H1 (cell line): Measurements from ENCODE around the gene C22orf23. TPM values are rescaled to one million over a fixed set of nuclear protein-coding genes. Genes with fewer than 3 reads are reported as not detected.

ENCODE experiments used
- CTBP2 ChIP-seq: IDR thresholded peaks from 2 replicates; pipeline ENCODE4 v1.7.0; 2011; ENCODE audit warnings: borderline replicate concordance, mild to moderate bottlenecking, moderate library complexity, mixed read lengths, low read length; ENCODE audit not compliant: insufficient read depth, insufficient read length
- HDAC2 ChIP-seq, 2 experiments: fragments of 300-600 bp in 1 of 2; sonication (generic) in 1 of 2; IDR thresholded peaks; 2 replicates each; pipeline ENCODE4 v1.6.1; 2011 to 2012; ENCODE audit warnings: low read depth in 2 of 2, low read length in 2 of 2, mild to moderate bottlenecking in 2 of 2, moderate library complexity in 2 of 2, borderline replicate concordance in 1 of 2, inconsistent platforms in 1 of 2
- MAFK ChIP-seq: IDR thresholded peaks from 2 replicates; pipeline ENCODE4 v1.6.1; 2012; ENCODE audit warnings: low read depth, mild to moderate bottlenecking, improper control_type of control experiment, low read length
- polyA plus RNA-seq, 7 experiments: library from polyadenylated mRNA; depleted of rRNA in 3 of 7; stranded (reverse) in 5 of 7; unstranded in 2 of 7; fragments of >200 nt in 5 of 7; fragments of 200-250 nt in 2 of 7; gene quantifications; 1 replicate in 5 of 7; 2 replicates in 1 of 7; 4 replicates in 1 of 7; pipeline versions ENCODE4 v1.2.1 to v1.2.3, GENCODE V29; 2011 to 2013; ENCODE audit warnings: missing spikeins in 2 of 7, mixed read lengths in 2 of 7
- total RNA-seq: library from RNA; stranded (reverse); fragmentation: NEBNext Ultra II Directional; extraction: Animal tissue kit (Norgen Biotek cat#: 25700); gene quantifications from 2 replicates; pipeline ENCODE4 v1.2.1, GENCODE V29; 2021

C22orf23 gene
- total and polyA plus RNA-seq, 2 of the 8 experiments (the other 6 are each of a cell fraction or from before 2014, with no cell fraction given): 0.50 to 0.54 TPM

GRCh38 chr22:37968452-37969251 lies 15.3 kb upstream of the C22orf23 start (continued):
- TF ChIP-seq CTBP2 (no peak), HDAC2 (IDR thresholded peaks at IDR 0.05; ENCODE audit: borderline replicate concordance in 1 of 2, low read depth in 2 of 2, low read length in 2 of 2) (no peak), MAFK (no peak)
- TF ChIP-seq, all 59 proteins: peak for 0
